Left kidney (tissue), 2 donors: ENCODE measurements around the gene TAMM41. TPM values are rescaled to one million over a fixed set of nuclear protein-coding genes. Genes with fewer than 3 reads are reported as not detected.
"Not testable (repeated sequence)": the region's sequence is repeated elsewhere in the genome, so short reads cannot be mapped to it uniquely, and the experiment has no call there.

Experiments used
- DNase-seq: peaks from one replicate; pipeline ENCODE4 v3.0.0-alpha.2; 2013
- polyA plus RNA-seq: library from polyadenylated mRNA; unstranded; fragments of 120-200 nt; gene quantifications from one replicate; pipeline ENCODE4 v1.2.1, GENCODE V29; 2013; ENCODE audit not compliant: insufficient read length

Gene TAMM41
- polyA plus RNA-seq, 1 donor, result 28.4 TPM

DNA sequence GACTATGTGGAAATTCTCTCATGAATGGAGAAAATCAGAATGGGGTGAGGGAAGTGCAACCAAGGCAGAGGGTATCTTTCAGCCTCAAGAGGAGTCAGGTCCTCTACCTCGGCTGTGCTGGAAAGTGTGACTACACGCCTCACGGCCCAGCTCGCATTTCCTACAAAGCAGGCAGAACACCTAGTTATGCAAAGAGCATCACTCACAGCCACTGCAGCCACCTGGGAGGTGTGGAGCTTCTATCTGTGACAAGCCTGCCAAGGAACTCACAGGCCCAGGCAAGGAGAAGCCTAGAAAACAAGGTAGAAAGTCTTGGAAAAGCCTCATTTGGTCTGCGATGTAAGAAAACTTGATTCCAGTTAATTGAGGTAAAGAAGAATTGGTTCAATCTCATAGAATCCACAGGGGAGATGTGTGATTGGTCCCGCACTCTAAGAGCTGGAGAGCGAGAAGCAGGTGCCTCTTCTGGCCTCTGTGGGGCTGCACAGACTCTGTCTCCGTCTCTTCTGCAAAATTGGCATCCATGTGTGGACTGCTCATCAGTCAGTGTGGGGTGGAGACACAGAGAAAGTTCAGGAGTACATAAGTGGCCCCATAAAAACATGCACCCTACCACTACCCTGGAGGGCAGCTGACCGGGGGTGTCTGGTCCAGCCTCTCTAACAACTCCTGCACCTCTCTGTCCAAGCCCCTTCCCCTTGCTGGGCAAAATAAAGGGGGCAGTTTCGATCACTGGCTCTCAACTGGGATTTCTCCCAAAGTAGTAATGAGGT, 76.8 kb downstream of the TAMM41 start:
- no peak for DNase-seq

- no peak for DNase-seq
Observed at GRCh38 chr3:11768604-11769003, 78.1 kb downstream of the TAMM41 start.

DNA sequence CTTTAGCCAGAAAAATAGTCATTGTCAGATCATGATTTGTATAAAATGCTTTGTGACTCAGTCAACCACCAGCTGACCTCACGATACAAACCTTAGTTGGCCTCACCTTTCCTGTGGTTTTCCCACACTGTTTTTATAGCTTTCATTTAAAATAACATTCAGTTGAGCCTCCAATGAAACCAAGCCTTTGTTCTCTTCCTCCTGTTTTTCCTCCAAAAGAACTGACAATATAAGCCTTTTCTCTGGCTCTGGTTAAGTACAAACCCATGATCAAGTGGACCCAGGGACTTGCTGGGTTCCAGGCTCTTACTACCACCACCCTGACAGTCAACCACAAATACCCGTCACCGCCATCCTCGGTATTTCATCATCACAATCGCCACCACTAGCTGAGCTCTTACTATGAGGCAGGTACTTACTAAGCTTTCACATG, 81.7 kb downstream of the TAMM41 start:
- no peak for DNase-seq

DNA sequence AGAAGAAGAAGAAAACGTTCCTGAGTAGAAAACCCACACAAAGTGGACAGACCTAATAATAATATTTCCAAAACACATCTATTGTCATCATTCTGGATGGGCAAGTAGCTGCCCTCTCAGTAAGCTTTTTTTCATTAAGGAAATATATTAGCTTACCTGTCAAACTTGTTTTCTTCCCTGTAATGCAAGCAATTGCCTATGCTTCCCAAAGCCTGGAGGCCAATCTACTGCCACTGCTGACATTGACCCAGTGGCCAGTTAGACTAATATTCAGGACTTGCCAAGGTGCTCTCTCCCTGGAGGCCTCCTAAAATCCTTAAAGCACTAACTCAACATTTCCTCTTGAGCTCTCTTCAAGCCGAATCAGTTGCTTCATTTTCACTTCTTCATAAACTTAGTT, 86.7 kb downstream of the TAMM41 start:
- no peak for DNase-seq

- DNase-seq, result no peak
Observed at GRCh38 chr3:11757929-11758328, 88.8 kb downstream of the TAMM41 start.

DNA sequence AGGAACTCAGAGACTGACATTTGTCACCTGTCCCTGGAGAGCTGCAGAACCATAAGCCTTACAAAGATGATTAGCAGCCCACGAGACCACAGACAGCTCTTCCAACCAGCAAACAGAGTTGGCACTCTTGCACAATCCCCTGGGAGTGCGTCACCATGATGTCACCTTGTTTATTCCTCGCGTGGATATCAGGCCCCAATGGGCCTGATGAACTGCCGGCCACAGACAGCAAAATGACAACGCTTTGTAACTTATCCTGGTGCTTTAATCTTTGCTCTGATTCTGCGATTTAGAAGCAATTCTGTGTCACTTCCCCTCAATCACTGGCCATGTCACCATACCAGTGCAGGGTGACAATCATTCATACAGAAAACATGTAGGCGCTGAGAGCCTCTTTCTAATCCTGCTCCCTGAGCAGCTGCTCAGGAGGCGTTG, 89.2 kb downstream of the TAMM41 start:
- no peak for DNase-seq

GRCh38 chr3:11755276-11755675, 91.4 kb downstream of the TAMM41 start:
- DNase-seq, result no peak

GRCh38 chr3:11752254-11752653, 94.4 kb downstream of the TAMM41 start:
- DNase-seq, result not testable (repeated sequence)

- not testable (repeated sequence) for DNase-seq
Observed at GRCh38 chr3:11748306-11748705, 98.4 kb downstream of the TAMM41 start.

Other genes starting within 250 kb of the TAMM41 start
- 98.4 TPM for gene VGLL4, start 203.0 kb downstream of the TAMM41 start, polyA plus RNA-seq
- gene SYN2, start 157.5 kb upstream of the TAMM41 start, polyA plus RNA-seq, result 1.4 TPM